T-helper 2 cell treated with Interferon-gamma antibody and Interleukin-4, amounts not matched to agents 5 μg/mL and 100 μg/mL, for 36 hours (primary cell): ENCODE results near the gene CDK2AP2.
"Not testable (repeated sequence)": the region's sequence is repeated elsewhere in the genome, so short reads cannot be mapped to it uniquely, and the experiment has no call there.

Source experiments
- DNase-seq: peaks from one replicate; pipeline ENCODE4 v3.0.0; 2021; ENCODE audit warnings: low spot score
- H3K27ac Mint-ChIP-seq: one replicate; pipeline ENCODE4 v1.8.0; 2021; ENCODE audit warnings: mild to moderate bottlenecking, mixed read lengths
- H3K27me3 Mint-ChIP-seq: one replicate; pipeline ENCODE4 v1.8.0; 2021; ENCODE audit warnings: low read depth, mixed read lengths
- H3K36me3 Mint-ChIP-seq: one replicate; pipeline ENCODE4 v1.8.0; 2021; ENCODE audit warnings: low read depth, mixed read lengths
- H3K4me1 Mint-ChIP-seq: one replicate; pipeline ENCODE4 v1.8.0; 2021; ENCODE audit warnings: low read depth, mixed read lengths
- H3K4me3 Mint-ChIP-seq: one replicate; pipeline ENCODE4 v1.8.0; 2022; ENCODE audit warnings: mild to moderate bottlenecking, moderate library complexity, mixed read lengths
- H3K9me3 Mint-ChIP-seq: one replicate; pipeline ENCODE4 v1.8.0; 2021; ENCODE audit warnings: mixed read lengths

Gene CDK2AP2

GRCh38 chr11:67493548-67494370 is 14.2 kb downstream of the CDK2AP2 start:
- no peaks in the 10 kb centered on the region for H3K27me3 Mint-ChIP-seq
- H3K4me1 Mint-ChIP-seq: peaks cover 2% of the 10 kb centered on the region
- no peak overlapping the region for H3K27ac Mint-ChIP-seq
- no peaks in the 10 kb centered on the region for H3K9me3 Mint-ChIP-seq
- DNase-seq: no peak
- H3K36me3 Mint-ChIP-seq: peaks cover 33% of the 10 kb centered on the region
- no peak overlapping the region for H3K4me3 Mint-ChIP-seq

DNA sequence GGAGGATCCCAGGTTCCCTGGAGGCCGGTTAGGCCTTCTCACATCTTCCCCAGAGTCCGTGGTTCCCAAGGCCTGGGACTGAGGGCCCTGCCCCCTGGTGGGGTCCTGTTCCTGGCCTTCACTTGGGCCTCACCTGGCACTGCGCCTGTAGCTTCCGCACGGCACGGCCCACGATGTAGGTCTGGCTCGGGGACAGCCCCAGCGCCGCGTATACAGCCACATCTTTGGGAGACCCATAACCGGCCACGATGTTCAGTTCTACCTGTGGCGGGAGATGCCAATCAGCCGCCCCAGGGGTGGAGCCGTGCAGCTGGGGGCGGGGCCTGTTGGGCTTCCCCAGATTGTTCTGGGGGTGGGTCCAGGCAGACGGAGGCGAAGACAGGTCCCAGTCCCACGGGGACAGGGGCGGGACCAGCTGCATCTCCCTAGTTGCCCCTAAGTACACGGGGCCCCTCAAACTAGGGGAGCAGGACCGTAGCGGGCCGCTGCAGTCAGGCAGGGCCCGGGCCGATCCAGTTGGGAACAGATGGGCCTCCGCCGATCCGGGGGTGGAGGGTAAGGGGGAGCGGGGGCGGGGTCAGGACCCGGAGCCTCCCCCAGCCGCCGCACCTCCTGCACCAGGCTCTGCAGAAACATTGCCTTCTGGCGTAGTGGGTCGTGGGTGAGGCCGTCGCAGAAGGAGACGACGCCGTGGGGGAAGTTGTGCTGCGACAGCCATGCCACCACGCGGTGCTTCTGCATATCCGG is 15.0 kb downstream of the CDK2AP2 start:
- Mint-ChIP-seq H3K4me1 (peaks cover 9% of the 10 kb centered on the region), H3K9me3 (no peaks in the 10 kb centered on the region), H3K36me3 (peaks cover 39% of the 10 kb centered on the region), H3K27me3 (no peaks in the 10 kb centered on the region), H3K27ac (no peak overlapping the region), H3K4me3 (no peak overlapping the region)
- DNase-seq: no peak

- Mint-ChIP-seq H3K36me3 (peaks cover 42% of the 10 kb centered on the region), H3K27ac (no peak overlapping the region), H3K4me3 (no peak overlapping the region), H3K9me3 (no peaks in the 10 kb centered on the region), H3K4me1 (peaks cover 16% of the 10 kb centered on the region), H3K27me3 (no peaks in the 10 kb centered on the region)
- no peak for DNase-seq
Observed at GRCh38 chr11:67492069-67492727, 15.8 kb downstream of the CDK2AP2 start.

DNA sequence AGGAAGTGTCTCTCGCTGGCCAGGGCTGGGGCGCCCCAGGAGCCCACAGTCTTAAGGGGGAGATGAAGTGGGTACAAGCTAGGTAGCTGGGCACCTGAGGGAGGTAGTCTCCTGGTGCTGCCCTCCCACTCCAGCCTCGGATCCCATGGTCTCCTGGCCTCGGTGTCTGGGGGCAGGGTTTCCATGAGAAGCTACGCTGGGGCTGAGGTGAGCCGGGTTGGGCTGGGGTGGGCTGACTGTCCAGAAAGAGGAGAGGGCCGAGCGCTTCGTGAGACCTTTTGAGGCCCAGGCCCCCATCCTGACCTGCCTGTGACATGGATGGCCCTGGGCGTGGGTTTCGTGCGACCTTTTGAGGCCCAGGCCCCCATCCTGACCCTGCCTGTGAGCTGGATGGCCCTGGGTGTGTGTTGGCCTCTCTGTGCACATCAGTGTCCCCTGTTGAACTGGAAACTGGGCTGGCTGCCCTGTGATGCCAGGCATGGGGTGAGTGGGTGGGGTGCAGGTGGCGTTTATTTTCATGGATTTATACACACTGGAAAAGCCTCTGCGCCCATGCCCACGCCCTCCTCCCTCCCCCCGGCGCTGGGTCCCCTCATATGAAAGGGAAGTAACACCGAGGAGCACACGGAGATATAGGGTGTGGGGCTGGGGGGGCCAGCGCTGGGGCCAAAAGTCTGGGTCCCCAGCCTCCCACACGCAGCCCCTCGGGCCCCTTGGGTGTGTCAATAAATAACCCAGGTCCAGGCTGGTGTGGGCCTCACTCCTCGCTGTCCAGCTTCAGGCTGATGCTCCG is 16.5 kb downstream of the CDK2AP2 start:
- no peaks in the 10 kb centered on the region for H3K9me3 Mint-ChIP-seq
- H3K4me1 Mint-ChIP-seq: peaks cover 22% of the 10 kb centered on the region
- peaks cover 42% of the 10 kb centered on the region for H3K36me3 Mint-ChIP-seq
- DNase-seq: no peak
- no peak overlapping the region for H3K4me3 Mint-ChIP-seq
- no peak overlapping the region for H3K27ac Mint-ChIP-seq
- no peaks in the 10 kb centered on the region for H3K27me3 Mint-ChIP-seq

- DNase-seq: no peak
- Mint-ChIP-seq H3K4me1 (peaks cover 30% of the 10 kb centered on the region), H3K27ac (no peak overlapping the region), H3K27me3 (no peaks in the 10 kb centered on the region), H3K9me3 (no peaks in the 10 kb centered on the region), H3K4me3 (no peak overlapping the region), H3K36me3 (peaks cover 44% of the 10 kb centered on the region)
Observed at GRCh38 chr11:67490727-67491065, 17.3 kb downstream of the CDK2AP2 start.

GRCh38 chr11:67489885-67490726 is 17.9 kb downstream of the CDK2AP2 start:
- H3K27ac Mint-ChIP-seq: peak overlapping the region; percentile 68
- H3K4me1 Mint-ChIP-seq: peaks cover 32% of the 10 kb centered on the region
- no peak for DNase-seq
- no peaks in the 10 kb centered on the region for H3K9me3 Mint-ChIP-seq
- H3K27me3 Mint-ChIP-seq: no peaks in the 10 kb centered on the region
- peaks cover 44% of the 10 kb centered on the region for H3K36me3 Mint-ChIP-seq
- H3K4me3 Mint-ChIP-seq: no peak overlapping the region

GRCh38 chr11:67489203-67489884 is 18.6 kb downstream of the CDK2AP2 start:
- Mint-ChIP-seq H3K4me3 (no peak overlapping the region), H3K4me1 (peaks cover 40% of the 10 kb centered on the region), H3K36me3 (peaks cover 49% of the 10 kb centered on the region), H3K9me3 (no peaks in the 10 kb centered on the region), H3K27me3 (no peaks in the 10 kb centered on the region), H3K27ac (peak overlapping the region; percentile 68)
- DNase-seq: no peak

GRCh38 chr11:67486481-67487195 is 21.3 kb downstream of the CDK2AP2 start:
- Mint-ChIP-seq H3K9me3 (no peaks in the 10 kb centered on the region), H3K27ac (peak overlapping the region; percentile 99), H3K4me1 (peaks cover 53% of the 10 kb centered on the region), H3K27me3 (no peaks in the 10 kb centered on the region), H3K36me3 (peaks cover 46% of the 10 kb centered on the region), H3K4me3 (peak overlapping the region; percentile 90)
- DNase-seq: peak; percentile 72

DNA sequence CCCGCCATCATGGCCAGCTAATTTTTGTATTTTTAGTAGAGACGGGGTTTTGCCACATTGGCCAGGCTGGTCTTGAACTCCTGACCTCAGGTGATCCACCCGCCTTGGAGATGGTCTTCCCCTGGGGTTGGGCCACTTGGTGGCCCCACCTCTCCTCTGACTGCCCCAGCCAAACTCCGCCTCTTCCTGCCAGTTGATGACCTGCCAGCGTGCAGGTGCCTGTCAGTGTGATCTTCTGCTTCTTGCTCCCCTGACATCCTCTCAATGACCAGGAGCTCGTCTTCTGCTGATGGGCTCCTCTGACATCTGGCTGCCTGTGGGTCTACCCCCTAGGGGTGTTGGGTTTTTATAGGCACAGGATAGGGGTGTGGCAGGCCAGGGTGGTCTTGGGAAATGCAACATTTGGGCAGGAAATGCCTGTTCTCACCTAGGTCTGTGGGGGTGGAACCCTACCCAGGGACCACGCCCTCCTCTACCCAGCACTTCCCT is 22.0 kb downstream of the CDK2AP2 start:
- not testable (repeated sequence) for H3K9me3 Mint-ChIP-seq, H3K27me3 Mint-ChIP-seq
- peaks cover 43% of the 10 kb centered on the region for H3K36me3 Mint-ChIP-seq
- peaks cover 53% of the 10 kb centered on the region for H3K4me1 Mint-ChIP-seq
- H3K27ac Mint-ChIP-seq: peak overlapping the region; percentile 99
- peak overlapping the region; percentile 90 for H3K4me3 Mint-ChIP-seq
- DNase-seq: peak; percentile 60

- Mint-ChIP-seq H3K4me3 (peak overlapping the region; percentile 90), H3K4me1 (peaks cover 53% of the 10 kb centered on the region), H3K27ac (peak overlapping the region; percentile 99), H3K36me3 (peaks cover 38% of the 10 kb centered on the region), H3K9me3 (no peaks in the 10 kb centered on the region), H3K27me3 (peaks cover 3% of the 10 kb centered on the region)
- DNase-seq: peak; percentile 75
Observed at GRCh38 chr11:67484847-67485311, 23.1 kb downstream of the CDK2AP2 start.

GRCh38 chr11:67483831-67484665 is 23.9 kb downstream of the CDK2AP2 start:
- H3K27me3 Mint-ChIP-seq: peaks cover 6% of the 10 kb centered on the region
- H3K27ac Mint-ChIP-seq: peak overlapping the region; percentile 99
- H3K4me1 Mint-ChIP-seq: peaks cover 51% of the 10 kb centered on the region
- DNase-seq: peak; percentile 78
- no peaks in the 10 kb centered on the region for H3K9me3 Mint-ChIP-seq
- peak overlapping the region; percentile 90 for H3K4me3 Mint-ChIP-seq
- H3K36me3 Mint-ChIP-seq: peaks cover 34% of the 10 kb centered on the region
